Germinal center (tissue), 1 donor: ENCODE results near the gene TBC1D17.
"Not testable (repeated sequence)": the region's sequence is repeated elsewhere in the genome, so short reads cannot be mapped to it uniquely, and the experiment has no call there.

Experiments used
- DNase-seq: peaks from one replicate; pipeline ENCODE4 v3.0.0; 2012; ENCODE audit warnings: mixed read lengths, low spot score

TBC1D17 gene

DNA sequence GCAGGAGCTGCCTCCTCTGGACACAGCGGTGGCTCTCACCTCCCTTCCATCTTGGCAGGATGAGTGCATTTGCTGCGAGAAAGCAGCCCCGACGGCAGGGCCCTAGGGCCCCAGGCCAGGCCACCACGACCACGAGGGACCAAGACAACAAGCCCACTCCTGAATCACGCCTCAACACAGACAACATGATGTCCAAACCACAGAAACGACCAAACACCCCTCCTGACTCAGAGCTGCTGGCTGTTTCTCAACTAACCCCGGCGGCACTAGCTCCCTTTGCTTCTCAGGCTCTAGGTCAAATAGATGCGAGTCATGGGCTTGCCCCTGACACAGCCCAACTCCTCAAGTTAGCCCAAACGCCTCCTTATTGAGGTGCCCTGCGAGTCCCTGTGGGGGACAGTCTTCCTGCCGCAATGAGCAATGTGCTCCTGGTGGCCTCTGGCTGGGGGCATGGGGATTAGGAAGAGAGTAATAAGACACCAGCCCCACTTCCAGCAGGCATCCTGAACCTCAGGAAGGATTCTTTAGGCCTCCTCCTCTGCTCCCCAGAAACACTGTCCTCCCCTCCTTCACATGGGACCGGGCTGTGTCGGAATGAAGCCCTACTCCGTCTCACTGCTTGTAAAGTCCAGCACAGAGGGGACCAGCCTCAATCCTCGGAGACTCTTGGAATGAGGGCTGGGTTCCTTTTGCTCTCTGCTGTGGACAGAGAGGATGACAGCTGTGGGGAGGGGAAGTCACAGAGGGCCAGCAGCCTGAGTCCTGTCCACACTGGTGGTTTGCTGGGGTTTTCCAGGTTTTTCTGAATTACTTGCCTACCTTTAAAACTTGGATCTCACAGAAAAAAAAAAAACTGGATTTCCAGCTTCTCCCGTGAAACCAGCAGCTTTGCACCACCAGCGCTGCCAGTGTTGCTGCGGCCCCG is 44.6 kb downstream of the TBC1D17 start:
- DNase-seq: no peak

DNA sequence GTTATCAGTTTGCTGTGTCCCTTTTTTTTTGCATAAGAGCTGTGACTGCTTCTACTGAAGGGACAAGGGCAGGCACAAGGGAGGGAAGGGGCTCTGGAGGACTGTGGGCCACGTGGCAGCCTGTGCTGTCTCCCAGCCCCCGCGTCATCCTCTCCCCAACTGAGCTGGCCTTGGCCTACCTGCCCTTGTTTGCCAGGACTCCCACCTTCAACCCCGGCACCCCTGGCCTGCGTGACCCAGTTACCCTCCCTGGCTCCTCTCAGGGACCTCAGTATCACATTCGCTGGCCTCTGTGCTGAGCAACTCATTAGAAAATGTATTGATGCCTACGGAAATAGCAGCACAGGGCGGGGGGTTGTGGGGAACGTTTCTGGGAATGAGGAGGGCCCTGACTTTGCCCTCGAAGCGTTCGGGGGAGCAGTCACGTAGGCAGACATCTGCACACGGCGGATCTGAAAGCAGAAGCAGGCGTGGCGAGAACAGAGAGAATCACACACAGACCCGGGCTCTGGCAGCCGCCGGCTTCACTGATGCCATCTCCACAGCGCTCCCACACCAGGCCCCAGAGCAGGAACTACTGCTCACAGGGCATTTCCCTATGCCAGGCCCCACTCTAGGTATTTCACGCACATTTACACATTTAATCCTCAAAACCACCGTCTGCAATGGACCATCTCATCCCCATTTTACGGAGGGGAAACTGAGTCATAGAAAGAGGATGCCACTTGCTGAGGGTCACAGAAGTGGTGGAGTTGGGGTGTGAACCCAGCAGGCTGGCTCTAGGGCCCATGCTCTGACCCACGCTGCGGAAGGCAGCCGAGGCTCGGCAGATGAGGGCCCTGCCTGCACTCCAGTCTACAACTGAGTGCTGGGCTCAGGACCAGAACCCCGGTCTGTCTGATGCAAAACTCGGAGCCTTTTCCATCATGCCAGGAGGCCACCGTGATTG is 45.8 kb downstream of the TBC1D17 start:
- DNase-seq: no peak

DNA sequence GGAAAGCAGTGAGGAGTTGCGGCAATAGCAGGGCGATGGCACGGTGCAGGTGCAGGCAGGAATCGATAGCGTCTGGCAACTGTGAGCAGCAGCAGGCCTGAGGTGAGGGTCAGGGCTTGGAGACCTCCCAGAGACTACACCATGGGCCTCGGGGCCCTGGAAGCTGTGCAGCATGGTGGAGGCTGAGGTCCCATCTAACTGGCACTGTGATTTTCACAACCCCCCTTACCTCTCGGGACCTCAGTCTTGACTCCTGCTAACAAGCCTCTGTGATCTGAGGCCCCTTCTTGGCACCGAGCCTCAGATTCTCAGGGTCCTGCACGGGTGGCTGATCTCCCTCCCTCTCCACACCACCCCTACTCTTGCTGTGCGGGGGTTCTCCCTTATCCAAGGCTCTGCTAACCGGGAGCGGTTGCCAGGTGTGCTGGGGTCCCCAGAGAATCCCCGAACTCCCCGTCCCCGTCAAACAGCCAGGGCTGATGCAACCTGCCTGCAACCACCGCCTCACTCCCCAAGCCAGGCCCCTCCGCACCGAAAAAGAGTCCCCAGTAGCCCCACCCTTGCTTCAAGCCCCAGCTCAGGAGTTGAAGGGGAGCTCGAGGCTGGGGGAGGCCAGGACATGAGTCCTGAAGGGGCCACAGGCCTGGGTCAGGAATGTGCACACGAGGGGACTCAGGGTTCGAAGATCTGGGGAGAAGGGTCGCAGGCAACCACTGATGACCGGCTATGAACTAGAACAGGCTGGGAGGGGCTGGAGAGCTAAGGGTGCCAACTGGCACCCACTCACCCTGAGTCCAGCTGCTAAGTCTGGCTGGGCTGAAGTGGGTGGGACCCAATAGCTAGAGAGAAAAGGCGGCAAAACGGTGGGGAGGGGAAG is 46.7 kb downstream of the TBC1D17 start:
- no peak for DNase-seq

DNA sequence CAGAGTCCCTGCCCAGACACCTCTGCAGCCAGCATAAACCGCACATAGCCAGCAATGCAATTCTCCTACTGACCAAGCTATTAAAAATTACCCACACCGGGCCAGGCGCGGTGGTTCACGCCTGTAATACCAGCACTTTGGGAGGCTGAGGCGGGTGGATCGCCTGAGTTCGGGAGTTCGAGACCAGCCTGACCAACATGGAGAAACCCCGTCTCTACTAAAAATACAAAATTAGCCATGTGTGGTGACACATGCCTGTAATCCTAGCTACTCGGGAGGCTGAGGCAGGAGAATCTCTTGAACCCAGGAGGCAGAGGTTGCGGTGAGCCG is 47.3 kb downstream of the TBC1D17 start:
- not testable (repeated sequence) for DNase-seq

DNA sequence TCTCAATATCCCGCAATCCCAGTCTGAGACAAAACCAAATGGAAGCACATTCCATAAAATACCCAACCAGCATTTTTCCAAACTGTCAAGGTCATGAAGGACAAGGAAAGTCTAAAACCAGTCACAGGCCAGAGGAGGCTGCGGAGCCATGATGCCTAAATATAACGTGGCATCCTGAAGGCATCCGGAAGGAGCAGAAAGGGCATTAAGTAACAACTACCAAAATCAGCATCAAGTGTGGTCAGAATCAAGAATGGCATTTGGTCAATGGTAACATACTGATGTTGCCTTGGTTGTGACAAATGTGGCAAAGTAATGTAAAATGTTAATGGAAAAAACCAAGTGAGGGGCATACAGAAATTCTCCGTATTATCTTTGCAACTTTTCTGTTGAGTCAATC is 48.0 kb downstream of the TBC1D17 start:
- DNase-seq: no peak

DNA sequence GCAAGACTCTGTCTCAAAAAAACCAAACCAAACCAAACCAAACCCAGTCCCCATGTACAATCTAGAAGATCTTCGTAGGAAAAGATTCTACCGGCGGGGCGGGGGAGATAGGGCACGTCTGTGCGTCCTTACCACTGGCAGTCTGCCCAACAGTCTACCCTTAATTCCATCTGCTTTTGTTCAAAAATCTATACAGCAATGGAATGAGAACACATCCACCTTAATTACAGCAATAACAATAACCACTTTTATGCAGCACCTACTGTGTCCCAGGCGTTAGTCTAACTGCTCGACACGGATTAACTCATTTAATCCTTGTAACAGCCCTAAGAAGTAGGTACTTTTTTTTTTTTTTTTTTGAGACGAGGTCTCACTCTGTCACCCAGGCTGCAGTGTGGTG is 49.0 kb downstream of the TBC1D17 start:
- DNase-seq: no peak

DNA sequence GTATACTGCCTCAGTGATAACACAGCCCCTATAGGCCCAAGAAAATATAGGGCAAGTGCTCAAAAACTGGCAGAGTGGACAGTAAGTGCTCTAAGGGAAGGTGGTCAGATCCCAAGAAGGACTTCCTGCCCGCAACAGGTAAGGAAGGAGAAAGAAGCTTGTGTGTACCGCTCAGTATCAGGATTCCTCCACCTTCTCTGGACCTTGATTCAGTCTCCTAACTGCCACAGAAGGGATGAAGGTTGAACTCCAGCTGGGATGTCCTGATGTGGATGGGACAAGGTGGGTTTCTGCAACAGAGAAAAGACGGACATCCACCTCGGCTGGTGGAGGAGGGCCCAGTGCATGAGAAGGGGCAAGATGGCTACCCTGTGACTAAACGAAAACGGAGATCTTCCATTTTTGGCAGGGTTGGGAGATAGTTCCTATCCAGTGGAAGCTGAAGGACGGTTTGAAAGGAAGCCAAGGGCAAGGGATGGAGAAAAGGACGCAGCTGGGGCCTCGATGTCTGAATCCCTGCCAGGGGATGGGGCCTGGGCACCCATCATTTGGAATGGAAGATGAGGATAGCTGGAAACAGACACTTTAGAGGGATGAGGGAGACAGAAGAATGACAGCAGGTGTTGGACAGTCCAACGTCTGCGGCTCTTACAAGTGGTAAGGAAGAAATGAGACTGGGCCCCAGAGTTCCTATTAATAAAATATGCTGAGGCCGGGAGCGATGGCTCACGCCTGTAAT is 50.2 kb downstream of the TBC1D17 start:
- DNase-seq: no peak

DNA sequence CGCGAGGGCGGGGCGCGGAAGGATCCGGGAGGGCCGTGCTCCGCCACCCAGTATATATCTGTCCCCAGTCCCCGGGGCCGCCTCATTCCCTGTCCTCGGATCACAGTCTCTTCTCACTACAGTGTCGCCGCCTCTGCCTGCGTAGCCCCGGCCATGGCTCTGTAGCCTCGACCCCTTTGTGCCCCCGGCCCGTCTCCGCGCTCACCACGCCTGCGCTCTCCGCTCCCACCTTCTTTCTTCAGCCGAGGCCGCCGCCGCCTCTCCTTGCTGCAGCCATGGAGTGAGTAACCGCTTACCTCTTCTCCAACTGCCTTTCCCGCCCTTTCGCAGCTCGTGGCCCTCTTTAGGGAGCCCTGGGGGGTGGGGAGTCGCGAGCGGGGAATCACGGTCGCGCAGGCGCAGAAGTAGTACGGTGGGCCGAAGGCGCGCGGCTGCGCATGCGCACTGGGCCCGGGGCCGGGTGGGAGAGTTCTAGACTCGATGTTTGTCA is 51.7 kb downstream of the TBC1D17 start, which contains the start of the genes ATF5 and NUP62:
Gene ATF5, plus strand, starts transcription at position 85 of the 490 bp plus-strand sequence. CDS start 1,646 bp downstream, outside the sequence.
Gene NUP62, minus strand, starts transcription at position 384 of the 490 bp plus-strand sequence. CDS start 19,697 bp downstream, outside the sequence.
- DNase-seq: peak; percentile 98

DNA sequence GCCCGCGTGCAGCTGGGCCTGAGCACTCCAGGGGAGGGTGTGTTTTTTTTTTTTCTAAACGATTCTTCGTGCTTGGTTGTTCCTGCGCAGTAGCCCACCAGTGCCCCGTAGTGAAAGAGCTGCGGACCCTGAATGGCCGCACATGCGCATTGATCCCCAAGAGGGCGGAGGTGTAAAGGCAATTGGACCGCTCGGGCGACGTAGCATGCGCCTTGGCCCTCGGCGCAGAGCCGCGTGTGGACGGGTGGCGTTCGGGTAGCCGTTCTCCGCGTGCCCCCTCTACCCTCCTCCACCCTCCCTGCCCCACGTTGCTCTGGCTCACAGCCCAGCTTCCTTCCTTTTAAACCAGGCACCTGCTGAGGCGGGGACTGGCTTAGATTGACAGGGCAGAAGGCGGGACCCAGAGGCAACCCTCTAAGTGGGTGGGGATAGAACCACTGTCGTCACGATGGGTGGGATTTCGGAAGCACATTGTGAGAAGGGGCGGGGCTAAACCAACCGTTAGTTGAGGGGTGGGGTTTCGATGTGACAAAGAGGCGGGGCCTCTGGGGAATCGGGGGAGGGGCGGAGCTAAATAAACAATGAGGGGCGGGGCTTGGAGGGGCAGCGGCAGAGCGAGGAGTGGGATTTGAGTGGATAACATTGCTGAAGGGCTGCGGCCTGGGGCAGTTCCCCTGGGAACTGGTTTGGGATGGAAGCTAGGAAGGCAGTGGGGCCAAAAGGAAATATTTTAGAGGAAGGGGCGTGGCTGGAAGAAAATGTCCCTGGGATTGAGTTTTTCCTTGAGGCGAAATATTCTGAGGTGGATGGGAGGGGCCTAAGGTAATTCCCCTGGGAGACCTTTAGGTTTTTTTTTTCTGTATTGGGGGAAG is 52.3 kb downstream of the TBC1D17 start:
- DNase-seq: peak; percentile 96

DNA sequence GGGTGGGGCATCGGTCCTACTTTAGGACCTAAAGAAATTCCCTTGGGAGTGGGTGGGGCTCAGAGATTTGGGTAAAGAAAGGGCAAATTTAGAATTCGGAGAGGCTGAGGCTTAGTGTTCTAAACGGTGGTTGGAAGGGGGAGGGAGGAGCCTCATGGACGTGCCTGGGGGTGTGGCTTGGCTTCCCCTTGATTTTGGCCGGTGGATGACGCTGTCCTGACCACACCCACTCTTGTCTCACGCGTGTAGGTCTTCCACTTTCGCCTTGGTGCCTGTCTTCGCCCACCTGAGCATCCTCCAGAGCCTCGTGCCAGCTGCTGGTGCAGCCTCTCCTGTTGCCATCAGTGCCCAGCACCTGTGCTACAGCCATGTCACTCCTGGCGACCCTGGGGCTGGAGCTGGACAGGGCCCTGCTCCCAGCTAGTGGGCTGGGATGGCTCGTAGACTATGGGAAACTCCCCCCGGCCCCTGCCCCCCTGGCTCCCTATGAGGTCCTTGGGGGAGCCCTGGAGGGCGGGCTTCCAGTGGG is 53.0 kb downstream of the TBC1D17 start:
- no peak for DNase-seq

DNA sequence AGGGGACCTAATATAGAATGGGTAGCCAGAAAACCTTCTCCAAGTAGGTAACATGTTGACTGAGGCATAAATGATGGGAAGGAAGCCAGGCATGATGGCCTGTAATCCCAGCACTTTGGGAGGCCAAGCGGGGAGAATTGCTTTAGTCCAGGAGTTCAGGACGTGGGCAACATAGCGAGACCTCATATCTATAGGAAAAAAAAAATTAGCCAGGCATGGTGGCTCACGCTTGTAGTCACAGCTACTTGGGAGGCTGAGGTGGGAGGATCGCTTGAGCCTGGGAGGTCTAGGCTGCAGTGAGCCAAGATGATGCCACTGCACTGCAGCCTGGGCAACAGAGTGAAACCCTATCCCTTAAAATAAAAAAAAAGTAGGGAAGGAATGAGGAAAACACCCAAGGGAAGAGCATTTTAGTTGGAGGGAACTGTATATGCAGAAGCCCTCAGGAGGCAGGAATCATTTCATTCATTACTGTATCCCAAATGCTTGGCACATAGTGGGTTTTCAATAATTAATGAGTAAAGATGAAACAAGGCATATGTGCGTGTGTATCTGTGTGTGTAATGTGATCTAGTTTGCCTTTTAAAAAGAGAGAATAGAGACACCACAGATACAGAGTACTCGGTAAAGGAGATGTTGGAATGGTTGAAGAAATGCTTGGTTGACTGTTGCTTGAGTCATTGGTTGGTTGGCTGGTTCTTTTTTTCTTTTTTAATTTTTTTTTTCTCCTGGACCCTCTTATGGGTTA is 54.0 kb downstream of the TBC1D17 start:
- no peak for DNase-seq

DNA sequence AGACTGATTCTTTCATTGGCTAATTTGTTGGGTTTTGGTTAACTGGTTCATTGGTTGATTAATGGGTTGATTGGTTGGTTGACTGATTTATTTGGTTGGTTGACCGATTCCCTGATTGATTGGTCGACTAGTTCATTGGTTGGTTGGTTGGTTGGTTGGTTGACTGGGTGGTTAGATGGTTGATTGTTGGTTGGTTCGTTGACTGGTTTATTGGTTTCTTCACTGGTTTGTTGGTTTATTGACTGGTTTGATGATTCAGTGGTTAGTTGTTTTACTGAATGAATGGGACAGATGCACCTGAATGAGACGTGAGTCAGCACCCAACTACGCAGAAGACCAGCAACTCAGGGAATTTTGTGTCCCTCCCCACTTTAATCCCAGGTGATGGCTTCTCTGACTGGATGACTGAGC is 54.5 kb downstream of the TBC1D17 start:
- no peak for DNase-seq

DNA sequence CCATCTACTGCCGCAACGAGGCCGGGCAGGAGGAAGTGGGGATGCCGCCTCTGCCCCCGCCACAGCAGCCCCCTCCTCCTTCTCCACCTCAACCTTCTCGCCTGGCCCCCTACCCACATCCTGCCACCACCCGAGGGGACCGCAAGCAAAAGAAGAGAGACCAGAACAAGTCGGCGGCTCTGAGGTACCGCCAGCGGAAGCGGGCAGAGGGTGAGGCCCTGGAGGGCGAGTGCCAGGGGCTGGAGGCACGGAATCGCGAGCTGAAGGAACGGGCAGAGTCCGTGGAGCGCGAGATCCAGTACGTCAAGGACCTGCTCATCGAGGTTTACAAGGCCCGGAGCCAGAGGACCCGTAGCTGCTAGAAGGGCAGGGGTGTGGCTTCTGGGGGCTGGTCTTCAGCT is 55.2 kb downstream of the TBC1D17 start:
- DNase-seq: no peak

DNA sequence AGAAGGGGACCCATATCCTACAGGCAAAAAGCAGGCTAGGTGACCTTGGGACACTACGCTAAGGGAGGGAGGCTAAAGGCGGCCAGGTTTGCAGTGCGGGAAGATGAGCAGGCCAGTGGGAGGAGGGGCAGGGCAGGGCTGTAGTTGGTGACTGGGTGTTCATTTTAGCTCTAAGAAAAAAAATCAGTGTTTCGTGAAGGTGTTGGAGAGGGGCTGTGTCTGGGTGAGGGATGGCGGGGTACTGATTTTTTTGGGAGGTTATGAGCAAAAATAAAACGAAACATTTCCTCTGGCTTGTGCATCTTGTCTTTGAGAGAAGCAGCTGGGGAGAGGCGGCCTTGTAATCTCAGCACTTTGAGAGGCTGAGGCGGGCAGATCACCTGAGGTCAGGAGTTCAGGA is 56.1 kb downstream of the TBC1D17 start:
- no peak for DNase-seq

DNA sequence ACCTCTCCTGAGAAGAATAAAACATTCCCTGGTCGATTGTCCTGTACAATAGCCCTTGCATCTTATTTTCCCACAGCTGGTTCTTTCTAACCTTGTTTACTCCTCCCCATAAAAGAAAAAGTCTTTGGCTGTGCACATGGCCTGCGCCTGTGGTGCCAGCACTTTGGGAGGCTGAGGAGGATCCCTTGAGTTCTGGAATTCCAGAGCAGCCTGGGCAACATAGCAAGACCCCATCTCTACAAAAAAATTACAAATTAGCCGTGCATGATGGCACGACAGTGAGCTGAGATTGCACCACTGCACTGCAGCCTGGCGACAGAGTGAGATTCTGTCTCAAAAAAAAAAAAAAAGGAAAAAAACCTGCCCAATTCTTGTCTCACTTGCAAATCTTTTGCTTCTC is 59.0 kb downstream of the TBC1D17 start:
- DNase-seq: no peak

DNA sequence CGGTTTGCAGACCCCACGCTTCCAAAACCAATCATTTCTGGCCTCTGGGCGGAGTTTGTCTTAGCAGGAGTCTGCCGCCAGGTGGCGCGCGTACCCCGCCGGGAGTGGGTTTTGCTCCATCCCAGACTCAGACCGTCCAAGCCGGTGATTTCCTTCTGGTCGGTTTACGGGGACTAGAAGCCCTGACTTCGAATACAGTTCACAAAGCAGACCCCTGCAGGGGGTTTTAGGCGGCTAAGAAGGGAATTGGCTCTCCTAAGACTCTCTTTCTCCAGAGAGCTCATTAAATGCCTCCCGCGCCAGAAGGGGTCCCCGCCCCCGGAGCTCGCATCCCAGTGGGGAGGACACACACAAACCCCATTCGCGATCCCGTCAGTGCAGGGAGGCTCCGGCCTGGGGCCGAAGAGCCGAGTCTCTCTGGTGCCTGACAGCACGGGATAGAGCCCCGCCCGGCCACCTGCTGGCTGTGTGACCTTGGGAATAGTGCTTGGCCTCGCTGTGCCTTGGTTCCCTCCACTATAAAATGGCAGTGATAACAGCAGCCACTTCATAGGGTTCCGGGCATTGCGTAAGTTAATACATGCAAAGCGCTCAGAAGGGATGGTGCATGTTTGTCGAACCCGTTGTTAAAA is 60.4 kb downstream of the TBC1D17 start:
- peak; percentile 73 for DNase-seq
